ENCODE data around the gene LEMD1.
A peak's percentile ranks its signal among the peaks of the same experiment; 100 is the strongest.
"Not testable (repeated sequence)": the region's sequence is repeated elsewhere in the genome, so short reads cannot be mapped to it uniquely, and the experiment has no call there.

Gene LEMD1

DNA sequence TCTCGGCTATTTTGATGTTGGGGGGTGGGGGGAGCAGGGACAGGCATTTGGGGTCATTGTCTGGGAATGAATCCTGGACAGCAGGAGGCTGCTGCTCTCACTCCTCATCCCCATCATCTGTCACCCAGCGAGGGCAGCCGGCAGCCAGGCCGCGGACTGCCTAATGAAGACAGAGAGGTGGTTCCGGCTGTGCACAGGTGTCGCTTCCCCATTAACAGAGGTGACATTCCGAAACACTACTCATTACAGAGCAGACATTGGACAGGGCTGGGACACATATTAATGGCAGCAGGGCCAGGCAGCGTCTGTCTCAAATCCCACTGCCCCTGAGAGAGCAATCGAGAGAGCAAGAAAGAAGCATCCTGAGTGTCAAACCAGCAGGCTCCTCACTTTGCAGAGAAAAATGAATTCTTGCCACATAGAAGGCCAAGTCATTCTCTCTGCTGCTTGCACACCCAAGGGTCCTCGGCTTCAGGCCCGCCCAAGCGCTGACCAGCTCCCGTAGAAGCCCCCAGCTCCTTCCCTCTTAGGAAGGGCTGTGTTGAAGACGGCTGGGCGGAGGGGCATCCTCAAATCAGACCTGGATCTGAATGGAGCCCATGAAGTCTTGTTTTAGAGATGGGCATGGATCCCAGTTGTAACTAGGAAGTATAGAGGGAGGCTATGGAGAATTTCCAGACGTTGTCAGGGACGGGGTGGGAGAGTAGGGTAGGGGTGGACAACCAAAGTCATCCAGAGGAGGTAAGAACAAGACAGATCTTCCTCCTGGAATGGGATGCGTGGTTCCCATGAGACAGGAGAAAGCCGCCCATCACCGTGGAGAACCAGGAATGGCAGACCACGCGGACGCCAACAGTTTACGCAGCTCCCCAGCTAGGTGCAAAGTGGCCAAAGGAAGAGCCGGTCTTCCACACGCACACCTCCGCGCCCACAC lies 8.2 kb upstream of the LEMD1 start:
- no peak for DNase-seq (ENCODE audit: low spot score)

DNA sequence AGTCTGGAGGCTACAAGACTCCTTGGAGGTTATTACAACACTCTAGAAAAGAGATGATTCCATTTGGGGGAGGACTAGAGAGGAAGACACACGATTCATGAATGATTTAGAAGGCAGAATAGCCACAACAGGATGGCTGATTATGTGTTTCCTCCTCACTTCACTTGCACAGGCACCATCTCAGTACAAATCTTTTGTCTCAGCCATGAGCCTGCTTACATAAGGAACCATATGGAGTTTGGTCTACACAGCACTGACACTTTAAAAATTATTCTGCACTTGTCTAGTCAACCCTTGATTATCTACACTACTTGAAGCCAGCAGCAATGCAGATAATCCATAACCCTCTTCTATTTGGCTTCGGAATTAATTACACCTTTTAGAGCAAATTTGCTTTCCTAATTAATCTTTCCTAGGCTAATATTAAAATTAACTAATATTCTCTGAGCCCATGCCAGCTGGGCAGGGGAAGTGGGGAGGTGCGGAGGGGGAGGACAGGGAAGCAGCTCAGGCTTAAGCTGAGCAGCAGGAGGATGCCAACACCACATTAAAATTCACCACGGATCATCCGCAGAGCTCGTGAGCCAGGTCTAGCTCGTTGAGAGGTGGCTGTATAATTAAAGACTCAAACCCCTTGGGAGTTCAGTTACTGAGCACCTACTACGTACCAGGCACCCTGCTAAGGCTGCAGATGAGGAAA lies 3.2 kb upstream of the LEMD1 start:
- no peak for DNase-seq (ENCODE audit: low spot score)

DNA sequence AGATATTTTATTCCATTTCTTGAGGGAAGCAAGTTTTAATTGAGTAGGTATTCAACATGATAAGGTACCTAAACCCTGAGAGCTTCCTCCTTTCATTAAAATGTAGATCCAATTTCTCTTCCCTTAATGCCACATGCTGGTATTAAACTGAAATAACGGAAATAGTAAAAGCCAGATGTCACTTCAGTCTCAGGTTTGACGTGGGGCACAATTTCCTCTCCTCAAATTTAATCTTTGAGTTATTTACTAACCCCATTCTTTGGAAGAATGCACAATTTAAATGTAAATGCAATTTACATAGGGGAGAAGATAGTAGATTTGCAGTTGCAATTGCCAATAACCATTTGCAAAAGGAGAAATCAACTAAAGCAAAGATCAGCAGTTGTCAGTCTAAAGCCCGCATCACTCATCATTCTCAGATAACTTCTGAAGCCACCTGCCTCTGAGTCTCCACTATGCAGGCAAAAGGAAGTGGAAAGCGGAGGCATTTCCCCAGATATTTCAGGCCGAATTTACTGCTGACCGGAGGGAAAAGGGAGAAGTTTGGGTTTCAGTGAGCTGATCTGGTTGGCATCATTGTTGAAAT lies 2.1 kb upstream of the LEMD1 start:
- no peak for DNase-seq (ENCODE audit: low spot score)

DNA sequence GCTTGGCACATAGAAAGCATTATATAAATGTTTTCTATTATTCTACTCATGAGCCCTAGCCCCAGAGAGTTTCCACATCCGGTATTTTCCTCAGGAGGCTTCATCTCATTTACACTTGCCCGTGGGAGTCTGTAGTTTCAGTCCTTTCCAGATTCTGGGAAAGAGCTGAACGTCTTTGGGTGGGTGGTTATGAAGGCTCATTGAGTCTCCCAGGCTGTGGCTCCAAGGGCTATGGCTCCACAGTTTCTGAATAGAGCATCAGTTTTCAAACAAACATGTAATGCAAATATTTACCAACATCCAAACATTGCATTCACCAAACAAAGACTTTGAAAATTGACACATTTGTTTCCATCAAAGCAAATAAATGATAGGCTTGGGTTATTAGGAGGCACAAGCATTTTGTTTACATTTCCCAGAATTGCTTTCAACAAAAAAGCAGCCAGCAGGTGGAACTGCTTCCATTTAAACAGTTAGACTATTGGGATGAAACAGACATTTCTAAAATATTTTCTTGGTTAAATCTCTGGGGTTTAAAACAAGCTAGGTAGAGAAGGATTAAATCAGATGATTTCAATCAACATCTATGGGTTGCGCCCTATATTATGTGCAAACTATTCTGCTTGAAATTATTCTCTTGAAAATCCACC lies 1.3 kb upstream of the LEMD1 start:
- no peak for DNase-seq (ENCODE audit: low spot score)

DNA sequence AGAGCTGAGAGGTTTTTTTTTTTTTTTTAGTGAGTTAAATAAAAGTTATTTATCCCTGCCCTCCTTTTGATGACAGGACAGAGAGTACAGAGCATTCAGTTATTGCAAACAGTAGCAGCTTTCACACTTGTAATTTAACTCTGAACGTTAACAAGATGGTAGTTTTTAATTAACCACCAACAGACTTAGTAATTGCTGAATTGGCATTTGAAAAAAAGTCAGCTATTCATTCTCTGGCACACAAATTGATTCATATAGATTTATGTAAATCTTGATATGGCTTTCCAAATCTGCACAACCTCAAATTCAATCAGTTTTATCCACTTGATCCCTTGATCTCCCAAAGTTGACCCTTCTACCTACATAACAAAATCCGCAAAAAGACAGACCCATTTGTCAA lies 918 bp downstream of the LEMD1 start:
- DNase-seq (ENCODE audit: low spot score), result no peak

DNA sequence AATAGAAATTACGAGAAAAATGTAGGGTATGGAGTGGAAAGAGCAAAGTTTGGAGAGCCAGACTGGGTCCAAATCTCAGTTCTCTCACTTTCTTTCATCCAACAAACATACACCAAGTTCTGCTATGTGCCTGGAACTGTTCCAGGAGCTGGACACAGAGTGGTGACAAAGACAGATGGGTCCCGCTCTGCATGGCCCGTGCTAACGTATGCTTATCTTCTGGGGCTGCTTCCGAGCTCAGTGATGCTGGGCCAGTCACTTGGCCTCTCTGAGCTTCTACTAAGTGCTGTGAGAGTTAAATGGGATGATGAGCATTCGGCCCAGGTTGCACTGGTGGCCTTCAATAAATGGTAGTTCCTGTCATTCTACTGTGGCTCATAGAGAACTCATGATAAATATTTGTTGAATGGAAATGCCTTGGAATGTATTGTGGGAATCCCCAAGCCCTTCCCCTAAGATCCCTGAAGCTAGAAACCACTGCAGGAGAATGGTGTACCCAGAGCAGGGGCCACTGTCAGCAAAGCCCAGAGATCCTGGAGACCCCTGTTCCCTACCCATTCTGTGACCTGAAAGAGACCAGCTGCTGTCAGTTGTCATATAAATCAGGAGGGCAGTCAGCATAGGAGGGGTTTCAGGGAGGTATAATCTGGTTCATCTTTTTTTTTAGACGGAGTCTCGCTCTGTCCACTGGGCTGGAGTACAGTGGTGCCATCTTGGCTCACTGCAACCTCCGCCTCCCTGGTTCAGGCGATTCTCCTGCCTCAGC lies 3.8 kb downstream of the LEMD1 start:
- DNase-seq (ENCODE audit: low spot score), result no peak

DNA sequence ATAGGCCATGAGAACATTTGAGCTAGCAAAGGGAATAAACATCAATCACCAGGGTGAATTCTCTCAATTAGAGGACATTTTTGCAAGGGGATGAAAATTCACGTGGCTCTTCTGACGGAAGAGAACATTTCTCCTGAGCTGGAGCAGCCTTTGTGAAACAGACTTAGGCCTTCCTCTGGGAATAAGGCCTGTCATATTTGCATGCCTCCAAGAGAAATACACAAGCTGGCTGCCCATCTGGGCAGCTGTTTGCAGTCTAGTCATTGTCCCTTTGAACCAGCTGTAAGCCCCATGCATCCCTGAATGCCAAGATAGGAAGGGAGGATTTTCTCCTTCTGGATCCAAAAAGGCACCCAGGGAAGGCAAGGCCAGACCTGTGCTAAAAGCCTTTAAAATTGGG lies 5.5 kb downstream of the LEMD1 start:
- DNase-seq (ENCODE audit: low spot score), result no peak

DNA sequence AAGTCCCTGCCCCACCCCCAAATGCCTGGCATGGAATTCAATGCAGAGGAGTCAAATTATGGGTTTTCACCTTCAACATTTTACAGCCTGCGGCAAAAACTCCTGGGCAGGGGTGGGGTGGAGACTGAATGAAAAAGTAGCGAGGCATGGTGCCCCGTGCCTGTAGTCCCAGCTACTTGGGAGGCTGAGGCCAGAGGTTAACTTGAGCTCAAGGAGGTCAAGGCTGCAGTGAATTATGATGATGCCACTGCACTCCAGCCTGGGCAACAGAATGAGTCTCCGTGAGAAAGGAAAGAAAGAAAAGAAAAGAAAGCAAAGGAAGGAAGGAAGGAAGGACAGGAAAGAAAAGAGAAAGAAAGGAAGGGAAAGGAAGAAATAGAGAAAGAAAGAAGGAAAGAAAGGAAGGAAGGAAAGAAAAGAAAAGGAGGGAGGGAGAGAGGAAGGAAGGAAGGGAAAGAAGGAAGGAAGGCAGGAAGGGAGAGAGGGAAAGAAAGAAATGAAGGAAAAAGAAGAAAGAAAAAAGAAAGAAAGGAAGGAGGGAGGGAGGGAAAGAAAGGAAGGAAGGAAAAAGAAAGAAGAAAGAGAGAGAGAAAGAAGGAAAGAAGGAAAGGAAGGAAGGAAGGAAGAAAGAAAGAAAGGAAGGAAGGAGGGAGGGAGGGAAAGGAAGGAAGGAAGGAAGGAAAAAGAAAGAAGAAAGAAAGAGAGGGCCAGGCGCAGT lies 11.1 kb downstream of the LEMD1 start:
- no peak for DNase-seq (ENCODE audit: low spot score)

DNA sequence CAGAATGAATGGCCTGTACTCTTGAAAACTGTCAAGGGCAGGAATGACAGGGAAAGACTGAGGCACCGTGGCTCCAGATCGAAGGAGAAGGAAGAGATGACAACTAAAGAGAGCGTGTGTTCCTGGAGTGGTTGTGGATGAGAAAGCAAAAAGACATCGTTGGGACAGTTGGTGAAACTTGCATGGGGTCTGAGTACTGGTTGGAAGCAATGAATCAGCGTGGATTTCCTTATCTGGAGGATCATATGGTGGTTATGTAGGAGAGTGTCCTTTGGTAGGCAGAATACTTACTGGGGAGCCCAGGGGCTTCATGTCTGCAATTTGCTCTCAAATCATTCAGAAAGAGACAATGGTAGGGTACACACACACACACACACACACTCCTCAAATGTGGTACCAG lies 13.9 kb downstream of the LEMD1 start:
- DNase-seq (ENCODE audit: low spot score), result no peak

DNA sequence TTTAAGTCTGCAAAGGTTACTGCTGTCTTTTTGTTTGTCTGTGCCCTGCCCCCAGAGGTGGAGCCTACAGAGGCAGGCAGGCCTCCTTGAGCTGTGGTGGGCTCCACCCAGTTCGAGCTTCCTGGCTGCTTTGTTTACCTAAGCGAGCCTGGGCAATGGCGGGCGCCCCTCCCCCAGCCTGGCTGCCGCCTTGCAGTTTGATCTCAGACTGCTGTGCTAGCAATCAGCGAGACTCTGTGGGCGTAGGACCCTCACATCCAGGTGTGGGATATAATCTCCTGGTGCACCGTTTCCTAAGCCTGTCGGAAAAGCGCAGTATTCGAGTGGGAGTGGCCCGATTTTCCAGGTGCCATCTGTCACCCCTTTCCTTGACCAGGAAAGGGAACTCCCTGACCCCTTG lies 15.6 kb downstream of the LEMD1 start:
- DNase-seq (ENCODE audit: low spot score), result not testable (repeated sequence)

DNA sequence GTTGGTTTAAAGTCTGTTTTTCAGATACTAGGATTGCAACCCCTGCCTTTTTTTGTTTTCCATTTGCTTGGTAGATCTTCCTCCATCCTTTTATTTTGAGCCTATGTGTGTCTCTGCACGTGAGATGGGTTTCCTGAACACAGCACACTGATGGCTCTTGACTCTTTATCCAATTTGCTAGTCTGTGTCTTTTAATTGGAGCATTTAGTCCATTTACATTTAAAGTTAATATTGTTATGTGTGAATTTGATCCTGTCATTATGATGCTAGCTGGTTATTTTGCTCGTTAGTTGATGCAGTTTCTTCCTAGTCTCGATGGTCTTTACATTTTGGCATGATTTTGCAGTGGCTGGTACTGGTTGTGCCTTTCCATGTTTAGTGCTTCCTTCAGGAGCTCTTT lies 17.4 kb downstream of the LEMD1 start:
- not testable (repeated sequence) for DNase-seq (ENCODE audit: low spot score)

DNA sequence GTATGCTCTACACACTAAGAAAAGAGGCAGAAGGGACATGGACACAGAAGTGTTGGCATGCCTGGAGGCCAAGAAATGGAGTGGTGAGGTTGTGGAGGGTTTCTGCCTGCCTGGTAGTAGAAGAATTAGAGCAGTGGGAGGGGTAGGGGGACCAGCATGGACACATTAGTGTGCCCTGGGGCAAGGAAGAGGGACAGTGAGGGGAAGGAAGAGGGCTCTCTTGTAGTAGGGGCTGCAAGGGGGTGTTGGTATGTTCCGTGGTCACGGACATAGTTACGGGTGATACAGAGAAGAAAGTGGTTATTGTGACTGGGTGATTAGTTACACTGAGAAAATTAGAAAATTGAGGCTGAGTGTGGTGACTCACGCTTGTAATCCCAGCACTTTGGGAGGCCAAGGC lies 23.3 kb downstream of the LEMD1 start:
- DNase-seq (ENCODE audit: low spot score), result no peak

DNA sequence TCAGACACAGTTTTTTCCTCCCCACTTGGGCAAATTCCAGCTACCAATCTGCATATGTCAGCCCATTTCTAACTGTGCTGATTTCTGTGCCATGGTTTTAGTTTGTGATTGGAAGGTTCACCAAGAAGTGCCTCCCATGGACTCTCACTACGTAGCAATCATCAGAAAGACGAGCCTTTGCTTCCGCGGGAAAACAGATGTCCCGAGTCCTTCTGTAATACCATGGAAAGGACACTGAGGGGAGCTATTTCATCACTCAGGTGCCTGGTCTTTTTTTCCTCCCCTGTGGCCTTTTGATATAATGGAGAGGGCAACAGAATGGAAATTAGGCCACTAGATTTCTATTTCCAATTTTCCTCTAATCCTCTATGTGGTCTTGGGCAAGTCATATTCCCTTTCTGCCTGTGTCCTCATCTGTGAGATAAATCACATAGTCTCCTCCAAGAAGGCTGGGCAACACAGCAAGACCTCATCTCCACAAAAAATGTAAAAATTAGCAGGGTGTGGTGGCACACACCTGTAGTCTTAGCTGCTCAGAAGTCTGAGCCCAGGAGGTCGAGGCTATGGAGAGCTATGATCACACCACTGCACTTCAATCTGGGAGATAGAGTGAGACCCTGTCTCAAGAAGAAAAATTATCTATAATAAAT lies 24.8 kb downstream of the LEMD1 start:
- peak; percentile 52 for DNase-seq (ENCODE audit: low spot score)

DNA sequence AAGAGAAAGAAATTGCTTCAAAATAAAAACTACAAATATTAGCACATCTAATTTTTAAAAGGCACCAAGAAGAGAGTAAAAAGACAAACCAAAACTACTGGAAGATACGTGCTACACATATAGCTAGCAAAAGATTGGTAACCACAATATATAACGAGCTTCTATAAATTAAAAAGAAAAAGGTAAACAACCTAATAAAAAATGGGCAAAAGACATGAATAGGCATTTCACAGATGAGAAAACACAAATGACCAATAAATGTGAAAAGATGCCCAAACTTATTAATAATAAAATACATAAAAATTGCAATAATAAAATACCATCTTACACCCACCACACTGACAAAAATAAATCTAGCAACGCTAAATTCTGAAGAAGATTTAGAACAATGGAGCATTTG lies 26.2 kb downstream of the LEMD1 start:
- no peak for DNase-seq (ENCODE audit: low spot score)

DNA sequence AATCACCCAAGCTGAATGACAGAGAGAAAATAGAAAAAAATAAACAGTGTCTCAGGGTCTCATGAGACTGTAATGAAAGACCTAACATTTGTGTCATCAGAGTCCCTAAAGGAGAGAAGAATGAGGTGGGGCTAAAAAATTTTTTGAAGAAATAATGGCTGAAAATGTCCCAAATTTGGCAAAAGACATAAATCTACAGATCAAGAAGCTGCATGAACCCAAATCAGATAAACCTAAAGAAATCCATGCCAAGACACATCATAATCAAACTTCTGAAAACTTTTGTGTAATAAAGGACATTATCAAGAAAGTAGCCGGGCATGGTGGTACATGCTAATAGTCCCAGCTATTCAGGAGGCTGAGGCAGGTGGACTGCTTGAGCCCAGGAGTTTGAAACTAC lies 29.2 kb downstream of the LEMD1 start:
- no peak for DNase-seq (ENCODE audit: low spot score)

DNA sequence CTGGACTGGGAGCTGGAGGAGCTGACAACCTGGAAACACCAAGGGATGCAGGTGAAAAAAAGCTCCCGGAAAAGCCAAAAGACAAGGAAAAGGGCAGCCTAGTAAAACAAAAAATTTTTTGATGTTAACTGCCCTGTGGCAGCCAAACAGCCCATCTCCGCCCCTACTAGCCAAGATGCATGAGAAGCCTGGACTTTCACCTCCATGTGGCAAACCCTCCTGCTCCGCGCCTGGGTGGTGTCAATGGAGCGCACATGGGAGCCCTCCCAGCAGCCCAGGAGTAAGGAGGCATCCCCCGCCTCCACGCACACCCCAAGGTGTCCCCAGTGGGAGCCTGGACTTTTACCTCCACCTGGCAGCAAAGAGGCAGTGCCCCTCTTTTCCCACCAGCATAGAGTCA lies 30.5 kb downstream of the LEMD1 start:
- no peak for DNase-seq (ENCODE audit: low spot score)

DNA sequence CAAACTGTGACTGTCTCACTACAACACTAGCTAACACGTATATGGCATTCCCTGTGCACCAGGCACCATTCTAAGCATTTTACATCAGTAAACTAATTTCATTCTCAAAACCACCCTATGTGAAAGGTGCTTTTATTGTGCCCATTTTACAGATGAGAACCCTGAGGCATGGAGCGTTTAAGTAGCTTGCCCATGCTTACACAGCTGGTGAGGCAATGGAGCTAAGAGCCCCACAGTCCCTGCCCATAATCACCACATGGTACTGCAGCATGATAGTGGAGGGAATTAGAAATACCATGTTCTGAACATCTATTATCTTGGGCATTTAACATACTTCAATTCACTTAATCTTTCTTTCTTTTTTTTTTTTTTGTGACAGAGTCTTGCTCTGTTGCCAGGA lies 34.0 kb downstream of the LEMD1 start:
- no peak for DNase-seq (ENCODE audit: low spot score)

DNA sequence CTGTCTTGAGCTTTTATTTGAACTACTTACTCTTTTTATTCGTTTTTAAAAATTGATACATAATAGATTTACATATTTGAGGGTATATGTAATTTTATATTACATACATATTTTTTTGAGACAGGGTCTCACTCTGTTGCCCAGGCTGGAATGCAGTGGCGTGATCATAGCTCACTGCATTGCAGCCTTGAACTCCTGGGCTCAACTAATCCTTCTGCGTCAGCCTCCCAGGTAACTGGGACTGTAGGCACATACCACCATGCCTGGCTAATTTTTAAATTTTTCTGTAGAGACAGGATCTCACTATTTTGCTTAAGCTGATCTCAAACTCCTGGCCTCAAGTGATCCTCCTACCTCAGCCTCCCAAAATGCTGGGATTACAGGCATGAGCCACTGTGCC lies 38.9 kb downstream of the LEMD1 start:
- not testable (repeated sequence) for DNase-seq (ENCODE audit: low spot score)

DNA sequence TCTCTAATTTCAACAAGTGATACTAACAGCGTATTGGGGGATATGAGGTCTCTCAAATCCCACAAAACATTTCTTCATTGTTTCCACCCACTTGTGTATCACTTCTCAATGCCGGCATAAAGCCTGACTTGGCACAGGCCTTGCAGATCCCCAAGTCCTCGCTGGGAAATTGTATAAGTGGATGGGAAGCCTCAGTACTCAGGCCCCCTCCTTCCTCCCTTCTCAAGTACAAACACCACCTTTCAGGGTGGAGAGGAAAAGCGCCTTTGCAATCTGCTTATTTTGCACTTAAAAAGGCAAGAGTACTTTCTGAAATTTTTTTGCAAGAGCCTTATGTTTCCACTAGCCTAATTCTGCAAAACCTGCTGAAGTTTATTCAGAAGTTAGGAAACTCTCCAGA lies 39.3 kb downstream of the LEMD1 start:
- DNase-seq (ENCODE audit: low spot score), result no peak

DNA sequence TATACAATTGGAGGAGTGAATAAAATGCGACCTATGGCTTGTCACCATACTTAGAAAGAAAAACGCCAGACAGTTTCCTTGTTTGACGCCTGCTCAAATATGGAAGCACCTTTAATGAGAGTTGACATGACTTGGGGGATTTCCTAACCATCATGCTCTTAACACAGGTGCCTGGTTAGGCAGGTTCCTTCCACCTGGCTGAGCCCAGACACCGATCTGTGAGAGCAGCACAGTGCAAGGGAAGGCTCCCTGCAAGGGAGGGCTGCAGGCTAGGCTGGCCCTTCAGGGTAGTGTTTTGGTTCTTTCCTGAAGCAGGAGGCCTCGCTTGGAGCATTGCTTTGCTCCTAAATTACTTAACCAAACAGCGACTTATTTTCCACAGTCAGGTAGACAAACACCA lies 40.6 kb downstream of the LEMD1 start:
- DNase-seq (ENCODE audit: low spot score), result no peak

DNA sequence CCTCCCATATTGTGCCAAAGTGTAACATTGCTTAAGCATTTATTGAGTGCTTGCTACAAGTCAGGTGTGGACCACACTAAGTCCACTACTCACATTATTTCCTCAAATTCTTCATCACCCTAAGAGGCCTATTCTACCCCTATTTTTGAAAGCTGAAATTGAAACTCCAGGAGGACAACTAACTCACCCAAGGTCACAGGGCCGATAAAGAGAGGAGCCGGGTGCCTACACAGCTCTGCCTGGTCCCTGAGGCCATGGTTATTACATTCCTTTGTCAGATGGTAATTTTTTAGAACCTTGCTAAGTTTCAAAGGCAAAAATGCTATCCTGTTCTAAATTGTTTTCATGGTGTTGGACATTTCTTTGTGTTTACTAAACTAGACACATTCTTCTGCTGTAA lies 41.0 kb downstream of the LEMD1 start:
- no peak for DNase-seq (ENCODE audit: low spot score)

Measured in AG08395 (cell line).